ENCODE results near the gene CECR2.

Gene CECR2

GRCh38 chr22:17444204-17444504 is 74.9 kb downstream of the CECR2 start:
- no peak for DNase-seq (ENCODE audit: extremely low read depth in 1 of 2, low read depth in 1 of 2)

GRCh38 chr22:17446698-17447097 is 77.4 kb downstream of the CECR2 start:
- no peak for DNase-seq (ENCODE audit: extremely low read depth in 1 of 2, low read depth in 1 of 2)

- DNase-seq (ENCODE audit: extremely low read depth in 1 of 2, low read depth in 1 of 2): no peak
Measured at GRCh38 chr22:17451316-17451715, 82.1 kb downstream of the CECR2 start.

GRCh38 chr22:17460895-17461294 is 91.6 kb downstream of the CECR2 start:
- DNase-seq (ENCODE audit: extremely low read depth in 1 of 2, low read depth in 1 of 2): no peak

- no peak for DNase-seq (ENCODE audit: extremely low read depth in 1 of 2, low read depth in 1 of 2)
Measured at GRCh38 chr22:17470880-17471500, 101.7 kb downstream of the CECR2 start.

GRCh38 chr22:17471886-17472535 is 102.8 kb downstream of the CECR2 start:
- no peak for DNase-seq (ENCODE audit: extremely low read depth in 1 of 2, low read depth in 1 of 2)

GRCh38 chr22:17472932-17473331 is 103.7 kb downstream of the CECR2 start:
- no peak for DNase-seq (ENCODE audit: extremely low read depth in 1 of 2, low read depth in 1 of 2)

- no peak for DNase-seq (ENCODE audit: extremely low read depth in 1 of 2, low read depth in 1 of 2)
Measured at GRCh38 chr22:17475318-17476230, 106.3 kb downstream of the CECR2 start.

- no peak for DNase-seq (ENCODE audit: extremely low read depth in 1 of 2, low read depth in 1 of 2)
Measured at GRCh38 chr22:17476838-17477237, 107.6 kb downstream of the CECR2 start.

- no peak for DNase-seq (ENCODE audit: extremely low read depth in 1 of 2, low read depth in 1 of 2)
Measured at GRCh38 chr22:17477391-17477833, 108.2 kb downstream of the CECR2 start.

- DNase-seq (ENCODE audit: extremely low read depth in 1 of 2, low read depth in 1 of 2): no peak
Measured at GRCh38 chr22:17479135-17479534, 109.9 kb downstream of the CECR2 start.

GRCh38 chr22:17481424-17481823 is 112.2 kb downstream of the CECR2 start:
- no peak for DNase-seq (ENCODE audit: extremely low read depth in 1 of 2, low read depth in 1 of 2)

- DNase-seq (ENCODE audit: extremely low read depth in 1 of 2, low read depth in 1 of 2): no peak
Measured at GRCh38 chr22:17483688-17484372, 114.6 kb downstream of the CECR2 start.

GRCh38 chr22:17484608-17485007 is 115.3 kb downstream of the CECR2 start:
- DNase-seq (ENCODE audit: extremely low read depth in 1 of 2, low read depth in 1 of 2): no peak

GRCh38 chr22:17486313-17486712 is 117.1 kb downstream of the CECR2 start:
- DNase-seq (ENCODE audit: extremely low read depth in 1 of 2, low read depth in 1 of 2): no peak

- no peak for DNase-seq (ENCODE audit: extremely low read depth in 1 of 2, low read depth in 1 of 2)
Measured at GRCh38 chr22:17486719-17487118, 117.5 kb downstream of the CECR2 start.

GRCh38 chr22:17489101-17489500 is 119.8 kb downstream of the CECR2 start:
- DNase-seq (ENCODE audit: extremely low read depth in 1 of 2, low read depth in 1 of 2): no peak

GRCh38 chr22:17491090-17491640 is 121.9 kb downstream of the CECR2 start:
- DNase-seq (ENCODE audit: extremely low read depth in 1 of 2, low read depth in 1 of 2): no peak

GRCh38 chr22:17492247-17492646 is 123.0 kb downstream of the CECR2 start:
- DNase-seq (ENCODE audit: extremely low read depth in 1 of 2, low read depth in 1 of 2): no peak

GRCh38 chr22:17493419-17493981 is 124.2 kb downstream of the CECR2 start:
- no peak for DNase-seq (ENCODE audit: extremely low read depth in 1 of 2, low read depth in 1 of 2)

GRCh38 chr22:17496841-17497240 is 127.6 kb downstream of the CECR2 start:
- no peak for DNase-seq (ENCODE audit: extremely low read depth in 1 of 2, low read depth in 1 of 2)
